DMS153 treated with DMSO at 0.1 percent for 48 hours (cell line): ENCODE data around the gene SLC4A4.

Experiments used
- DNase-seq: peaks from one replicate; lab custom pipeline; 2025; ENCODE audit not compliant: unreplicated experiment; lab: John Stamatoyannopoulos, UW

SLC4A4 gene

GRCh38 chr4:71356924-71357663 is 18.3 kb downstream of the SLC4A4 start:
- no peak for DNase-seq

GRCh38 chr4:71360844-71361243 is 22.0 kb downstream of the SLC4A4 start:
- DNase-seq, result no peak

GRCh38 chr4:71361476-71361875 is 22.7 kb downstream of the SLC4A4 start:
- no peak for DNase-seq

GRCh38 chr4:71366766-71367165 is 27.9 kb downstream of the SLC4A4 start:
- DNase-seq, result no peak

- DNase-seq, result no peak
These were observed 28.7 kb downstream of the SLC4A4 start for GRCh38 chr4:71367546-71367945.

GRCh38 chr4:71368906-71369305 is 30.1 kb downstream of the SLC4A4 start:
- no peak for DNase-seq

- no peak for DNase-seq
These were observed 30.7 kb downstream of the SLC4A4 start for GRCh38 chr4:71369536-71369935.

GRCh38 chr4:71375494-71375893 is 36.7 kb downstream of the SLC4A4 start:
- DNase-seq, result no peak

- DNase-seq, result no peak
These were observed 38.7 kb downstream of the SLC4A4 start for GRCh38 chr4:71377561-71377960.

GRCh38 chr4:71379126-71379525 is 40.3 kb downstream of the SLC4A4 start:
- DNase-seq, result no peak

- DNase-seq, result no peak
These were observed 42.0 kb downstream of the SLC4A4 start for GRCh38 chr4:71380788-71381187.

GRCh38 chr4:71382125-71382899 is 43.5 kb downstream of the SLC4A4 start:
- no peak for DNase-seq

- DNase-seq, result no peak
These were observed 44.2 kb downstream of the SLC4A4 start for GRCh38 chr4:71382900-71383560.

- DNase-seq, result no peak
These were observed 45.2 kb downstream of the SLC4A4 start for GRCh38 chr4:71383984-71384383.

GRCh38 chr4:71389149-71389827 is 50.5 kb downstream of the SLC4A4 start:
- no peak for DNase-seq

GRCh38 chr4:71392109-71392508 is 53.3 kb downstream of the SLC4A4 start:
- DNase-seq, result no peak

GRCh38 chr4:71396382-71396781 is 57.6 kb downstream of the SLC4A4 start:
- DNase-seq, result no peak

- DNase-seq, result no peak
These were observed 62.0 kb downstream of the SLC4A4 start for GRCh38 chr4:71400810-71401209.

GRCh38 chr4:71402616-71403015 is 63.8 kb downstream of the SLC4A4 start:
- no peak for DNase-seq

- no peak for DNase-seq
These were observed 65.2 kb downstream of the SLC4A4 start for GRCh38 chr4:71404049-71404448.

- no peak for DNase-seq
These were observed 67.0 kb downstream of the SLC4A4 start for GRCh38 chr4:71405791-71406190.
